Activated B cell treated with CpG ODN at 0.5 μM for 24 hours (primary cell): ENCODE data around the gene CCDC12. TPM values are rescaled to one million over a fixed set of nuclear protein-coding genes. Genes with fewer than 3 reads are reported as not detected.

Experiments used
- ATAC-seq: fragments of 200-7000 bp; cut with Tn5 transposase; one replicate; pipeline ENCODE4 v1.10.0; 2021; ENCODE audit warnings: low read depth, mild to moderate bottlenecking, moderate library complexity
- CTCF ChIA-PET: fragments of 350-600 bp; sonication (Branson Sonifier 250); formaldehyde crosslinking; loops from one replicate; lab custom pipeline; 2021; ENCODE audit warnings: antibody characterized with exemption; lab: Charles Lee
- POLR2A ChIA-PET: fragments of 350-600 bp; sonication (Branson Sonifier 250); formaldehyde crosslinking; loops from one replicate; lab custom pipeline; 2021; ENCODE audit warnings: antibody characterized with exemption; lab: Charles Lee
- DNase-seq: peaks from one replicate; pipeline ENCODE4 v3.0.0; 2022
- H3K27ac Mint-ChIP-seq: one replicate; pipeline ENCODE4 v1.8.0; 2020; ENCODE audit warnings: mixed read lengths
- H3K27me3 Mint-ChIP-seq: one replicate; pipeline ENCODE4 v1.8.0; 2021; ENCODE audit warnings: mixed read lengths
- H3K36me3 Mint-ChIP-seq: one replicate; pipeline ENCODE4 v1.8.0; 2021; ENCODE audit warnings: low read depth, mixed read lengths
- H3K4me1 Mint-ChIP-seq: one replicate; pipeline ENCODE4 v1.8.0; 2021; ENCODE audit warnings: mixed read lengths
- H3K4me3 Mint-ChIP-seq: one replicate; pipeline ENCODE4 v1.8.0; 2020; ENCODE audit warnings: mild to moderate bottlenecking, mixed read lengths
- H3K9me3 Mint-ChIP-seq: one replicate; pipeline ENCODE4 v1.8.0; 2020; ENCODE audit warnings: mixed read lengths
- intact Hi-C: fragments of 100-400 bp; cut with micrococcal nuclease; formaldehyde crosslinking; loops from one replicate; pipeline ENCODE4 v1.15.1; 2024
- total RNA-seq: library from RNA; stranded (reverse); gene quantifications from 2 replicates; pipeline ENCODE4 v1.2.3, GENCODE V29; 2022
- TF ChIP-seq, protein P1 (sequence below): fragments of 200-600 bp; IDR thresholded peaks from one replicate; pipeline ENCODE4 v1.8.0; 2022; ENCODE audit warnings: antibody characterized with exemption, mild to moderate bottlenecking

CCDC12 gene
- total RNA-seq, 1 donor from 2014 or later, result 98.4 TPM

- CTCF ChIA-PET, result interaction anchor here (0.9 kb wide), 1 partner anchor 10 kb away, joined by 5 read pairs; no protein-coding TSS in a partner anchor
Measured at GRCh38 chr3:46885612-46886011, 90.9 kb downstream of the CCDC12 start.

GRCh38 chr3:46884929-46885328 is 91.6 kb downstream of the CCDC12 start:
- Mint-ChIP-seq H3K27ac (no peak overlapping the region), H3K4me1 (peaks cover 12% of the 10 kb centered on the region), H3K36me3 (no peaks in the 10 kb centered on the region), H3K9me3 (no peaks in the 10 kb centered on the region), H3K27me3 (peaks cover 39% of the 10 kb centered on the region), H3K4me3 (no peak overlapping the region)
- CTCF ChIA-PET, result interaction anchor here (1.0 kb wide), 1 partner anchor 180 kb away, joined by 3 read pairs; no protein-coding TSS in a partner anchor
- DNase-seq (no peak), ATAC-seq (no peak)
- intact Hi-C loops, result no loop called here
- POLR2A ChIA-PET, result no interaction called here
- TF ChIP-seq, protein P1, sequence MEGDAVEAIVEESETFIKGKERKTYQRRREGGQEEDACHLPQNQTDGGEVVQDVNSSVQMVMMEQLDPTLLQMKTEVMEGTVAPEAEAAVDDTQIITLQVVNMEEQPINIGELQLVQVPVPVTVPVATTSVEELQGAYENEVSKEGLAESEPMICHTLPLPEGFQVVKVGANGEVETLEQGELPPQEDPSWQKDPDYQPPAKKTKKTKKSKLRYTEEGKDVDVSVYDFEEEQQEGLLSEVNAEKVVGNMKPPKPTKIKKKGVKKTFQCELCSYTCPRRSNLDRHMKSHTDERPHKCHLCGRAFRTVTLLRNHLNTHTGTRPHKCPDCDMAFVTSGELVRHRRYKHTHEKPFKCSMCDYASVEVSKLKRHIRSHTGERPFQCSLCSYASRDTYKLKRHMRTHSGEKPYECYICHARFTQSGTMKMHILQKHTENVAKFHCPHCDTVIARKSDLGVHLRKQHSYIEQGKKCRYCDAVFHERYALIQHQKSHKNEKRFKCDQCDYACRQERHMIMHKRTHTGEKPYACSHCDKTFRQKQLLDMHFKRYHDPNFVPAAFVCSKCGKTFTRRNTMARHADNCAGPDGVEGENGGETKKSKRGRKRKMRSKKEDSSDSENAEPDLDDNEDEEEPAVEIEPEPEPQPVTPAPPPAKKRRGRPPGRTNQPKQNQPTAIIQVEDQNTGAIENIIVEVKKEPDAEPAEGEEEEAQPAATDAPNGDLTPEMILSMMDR, result no peak

More at GRCh38 chr3:46885612-46886011, 90.9 kb downstream of the CCDC12 start:
- Mint-ChIP-seq H3K4me1 (peaks cover 11% of the 10 kb centered on the region), H3K4me3 (no peak overlapping the region), H3K9me3 (no peaks in the 10 kb centered on the region), H3K36me3 (no peaks in the 10 kb centered on the region), H3K27me3 (peaks cover 33% of the 10 kb centered on the region), H3K27ac (no peak overlapping the region)
- POLR2A ChIA-PET, result no interaction called here
- intact Hi-C loops, result no loop called here
- DNase-seq (no peak), ATAC-seq (no peak)
- TF ChIP-seq, protein P1, result no peak

GRCh38 chr3:46884427-46884826 is 92.1 kb downstream of the CCDC12 start:
- ChIA-PET POLR2A (no interaction called here), CTCF (interaction anchor here (1.0 kb wide), 1 partner anchor 179 kb away, joined by 3 read pairs; no protein-coding TSS in a partner anchor)
- Mint-ChIP-seq H3K9me3 (no peaks in the 10 kb centered on the region), H3K36me3 (no peaks in the 10 kb centered on the region), H3K27me3 (peaks cover 41% of the 10 kb centered on the region), H3K4me3 (no peak overlapping the region), H3K27ac (no peak overlapping the region), H3K4me1 (peaks cover 12% of the 10 kb centered on the region)
- intact Hi-C loops, result no loop called here
- ATAC-seq, result no peak
- TF ChIP-seq, protein P1, result no peak
- no peak for DNase-seq

DNA sequence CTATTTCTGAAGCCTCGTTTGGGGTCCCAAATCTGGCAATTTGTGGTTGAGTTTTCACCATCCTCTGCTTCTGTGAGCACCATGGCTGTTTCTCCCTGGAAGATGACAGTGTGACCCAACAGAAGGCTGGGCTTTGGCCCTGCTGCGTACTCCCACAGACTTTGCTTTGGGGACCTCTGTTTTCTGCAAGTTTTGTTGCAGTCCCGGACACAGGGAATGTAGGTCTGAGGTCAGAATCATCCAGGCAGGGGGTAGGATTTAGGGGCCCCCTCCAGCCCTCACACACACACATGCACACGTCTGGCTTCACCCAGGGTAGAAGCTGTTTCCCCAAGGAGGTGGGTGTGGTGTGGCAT is 92.7 kb downstream of the CCDC12 start:
- Mint-ChIP-seq H3K36me3 (no peaks in the 10 kb centered on the region), H3K4me1 (peaks cover 12% of the 10 kb centered on the region), H3K27ac (no peak overlapping the region), H3K4me3 (peak overlapping the region; percentile 67), H3K9me3 (no peaks in the 10 kb centered on the region), H3K27me3 (peaks cover 41% of the 10 kb centered on the region)
- intact Hi-C loops, result no loop called here
- TF ChIP-seq, protein P1, result no peak
- ATAC-seq, result no peak
- no peak for DNase-seq
- CTCF ChIA-PET, result no interaction called here
- POLR2A ChIA-PET, result no interaction called here

DNA sequence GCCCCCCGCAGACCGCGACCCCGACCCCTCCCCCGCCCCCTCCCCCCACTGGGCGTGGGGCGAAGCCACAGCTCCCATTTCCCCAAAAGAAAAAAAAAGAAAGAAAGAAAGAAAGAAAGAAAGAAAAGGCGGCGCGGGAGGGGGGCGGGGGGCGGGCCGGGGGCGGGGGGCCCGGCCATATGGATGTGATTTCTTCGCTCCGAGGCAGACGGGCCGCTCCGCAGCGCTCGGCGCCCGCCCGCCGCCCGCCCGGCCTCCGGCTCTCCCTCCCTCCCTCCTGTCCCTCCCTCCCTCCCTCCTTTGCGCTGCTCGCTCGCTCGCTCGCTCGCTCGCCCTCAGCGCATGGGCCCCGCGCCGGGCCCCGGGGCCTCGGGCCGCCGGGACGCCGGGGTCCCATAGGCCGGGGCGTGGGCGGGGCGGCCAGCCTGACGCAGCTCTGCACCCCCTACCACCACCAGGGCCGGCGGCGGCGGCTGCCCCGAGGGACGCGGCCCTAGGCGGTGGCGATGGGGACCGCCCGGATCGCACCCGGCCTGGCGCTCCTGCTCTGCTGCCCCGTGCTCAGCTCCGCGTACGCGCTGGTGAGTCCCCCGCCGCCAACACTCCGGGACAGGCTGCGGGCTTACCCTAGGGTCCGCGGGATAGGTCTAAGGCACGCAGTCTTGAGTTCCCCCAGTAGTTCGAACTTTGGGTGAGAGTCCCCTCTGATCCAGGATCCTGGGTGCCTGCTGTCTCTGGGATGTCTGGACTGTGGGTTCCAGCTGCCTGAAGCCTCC is 93.3 kb downstream of the CCDC12 start:
- intact Hi-C loops, result no loop called here
- ChIA-PET POLR2A (no interaction called here), CTCF (no interaction called here)
- TF ChIP-seq, protein P1, result no peak
- Mint-ChIP-seq H3K27me3 (peaks cover 41% of the 10 kb centered on the region), H3K9me3 (no peaks in the 10 kb centered on the region), H3K4me3 (peak overlapping the region; percentile 77), H3K4me1 (peaks cover 12% of the 10 kb centered on the region), H3K27ac (no peak overlapping the region), H3K36me3 (no peaks in the 10 kb centered on the region)
- peak; percentile 26 for DNase-seq
- peak; percentile 60 for ATAC-seq
